HG03521 (cell line): ENCODE measurements around the gene SF3B1.
"Not testable (repeated sequence)": the region's sequence is repeated elsewhere in the genome, so short reads cannot be mapped to it uniquely, and the experiment has no call there.

Experiments
- ATAC-seq: cut with Tn5 transposase; IDR thresholded peaks from one replicate; pipeline ENCODE4 v1.9.1; 2021; ENCODE audit warnings: mild to moderate bottlenecking, moderate library complexity; ENCODE audit not compliant: unreplicated experiment

SF3B1 gene

DNA sequence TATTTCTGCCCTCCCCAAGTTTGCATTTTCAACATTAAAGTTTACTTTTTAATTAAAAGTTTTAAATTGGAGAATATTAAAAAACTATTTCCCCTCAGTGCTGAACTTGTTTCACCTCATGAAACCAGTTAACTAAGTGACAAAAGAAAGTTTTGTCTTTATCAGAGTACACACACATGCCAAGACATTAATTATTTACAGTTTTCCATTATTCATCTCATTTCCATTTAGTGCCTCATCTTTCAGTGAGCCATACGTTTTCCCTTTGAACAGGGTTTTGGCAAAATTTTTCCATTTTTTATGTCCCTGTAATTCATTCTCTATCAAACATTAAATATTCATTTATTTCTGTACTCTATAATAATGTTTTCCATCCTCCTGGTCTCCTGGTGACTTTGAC is 53.2 kb downstream of the SF3B1 start:
- ATAC-seq: no peak

DNA sequence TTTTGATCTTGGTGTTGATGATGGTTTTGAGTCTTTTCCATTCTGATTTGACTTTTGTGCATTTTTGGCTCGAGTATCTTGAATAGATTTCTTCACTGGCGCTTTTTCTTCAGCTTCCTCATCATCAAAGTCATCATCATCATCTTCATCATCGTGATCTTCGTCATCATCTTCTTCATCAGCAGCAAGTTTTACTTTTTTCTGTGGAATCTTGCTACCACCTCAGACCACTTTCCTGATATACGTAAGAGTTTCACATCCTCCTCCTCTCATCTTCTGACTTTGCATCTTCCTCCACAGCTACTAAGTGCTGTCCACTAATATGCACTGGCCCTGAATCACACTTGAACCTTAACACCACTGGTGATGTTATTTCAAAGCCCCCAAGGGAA is 54.9 kb downstream of the SF3B1 start:
- ATAC-seq: not testable (repeated sequence)

DNA sequence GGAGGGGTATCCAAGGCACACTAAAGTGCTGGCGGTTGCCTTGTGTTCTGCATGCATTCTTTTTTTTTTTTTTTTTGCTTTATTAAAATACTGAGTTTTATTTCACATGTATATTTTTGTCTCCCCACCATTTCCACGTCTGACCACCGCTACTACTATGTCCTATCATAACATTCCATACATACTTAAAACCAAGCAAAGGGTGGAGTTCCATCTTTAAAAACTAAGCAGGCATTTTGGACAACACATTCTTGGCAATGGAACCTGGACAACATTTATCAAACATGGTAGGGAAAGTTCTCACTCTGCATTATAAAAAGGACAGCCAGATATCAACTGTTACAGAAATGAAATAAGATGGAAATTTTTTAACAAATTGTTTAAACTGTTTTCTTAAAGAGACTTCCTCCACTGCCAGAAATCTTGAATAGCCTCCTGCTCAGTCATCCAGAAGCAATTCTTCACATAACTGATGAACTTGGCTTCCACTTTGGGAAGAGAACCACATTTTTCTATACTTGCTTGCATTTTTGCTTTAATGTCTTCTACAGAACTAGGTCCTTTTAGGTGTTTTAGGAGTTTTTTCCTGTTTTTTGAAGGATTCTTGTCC is 55.4 kb downstream of the SF3B1 start:
- ATAC-seq: not testable (repeated sequence)

DNA sequence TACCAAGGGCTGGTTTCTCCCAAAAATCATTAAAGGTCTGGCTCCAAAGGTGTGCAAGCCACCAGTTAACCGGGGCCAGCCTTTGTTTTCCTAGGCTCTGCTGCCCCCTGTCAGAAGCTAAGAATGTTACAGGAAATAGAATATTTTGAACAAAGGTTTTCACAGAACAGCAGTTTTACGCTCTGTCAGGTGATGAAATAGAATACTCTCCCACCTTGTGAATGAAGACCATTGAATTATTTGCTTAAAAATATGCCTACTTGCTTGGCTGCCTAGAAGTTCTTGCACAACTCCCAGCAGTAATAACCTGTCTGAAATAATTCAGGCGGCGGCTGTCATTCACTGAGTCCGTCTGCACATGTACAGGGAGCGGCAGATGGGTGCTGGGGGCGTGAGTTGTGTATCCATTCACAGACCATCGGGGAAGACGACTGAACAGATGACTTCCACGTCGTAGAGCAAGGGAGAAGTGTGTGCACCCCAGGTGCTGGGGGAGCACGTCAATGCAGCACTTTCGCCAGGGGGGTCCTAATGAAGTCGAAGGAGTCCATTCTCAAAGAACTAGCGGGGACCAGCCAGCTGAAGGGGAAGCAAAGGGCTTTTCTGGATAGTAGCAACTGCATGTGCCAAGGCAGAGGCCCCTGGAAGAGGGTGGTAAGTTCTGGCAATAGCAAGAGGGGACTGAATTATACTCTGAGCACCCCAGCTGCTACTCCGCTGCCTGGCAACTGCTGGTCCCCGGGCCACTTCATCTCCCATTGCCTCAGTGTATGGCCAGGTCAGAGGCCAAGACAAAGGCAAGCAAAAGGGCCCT is 56.1 kb downstream of the SF3B1 start:
- no peak for ATAC-seq

DNA sequence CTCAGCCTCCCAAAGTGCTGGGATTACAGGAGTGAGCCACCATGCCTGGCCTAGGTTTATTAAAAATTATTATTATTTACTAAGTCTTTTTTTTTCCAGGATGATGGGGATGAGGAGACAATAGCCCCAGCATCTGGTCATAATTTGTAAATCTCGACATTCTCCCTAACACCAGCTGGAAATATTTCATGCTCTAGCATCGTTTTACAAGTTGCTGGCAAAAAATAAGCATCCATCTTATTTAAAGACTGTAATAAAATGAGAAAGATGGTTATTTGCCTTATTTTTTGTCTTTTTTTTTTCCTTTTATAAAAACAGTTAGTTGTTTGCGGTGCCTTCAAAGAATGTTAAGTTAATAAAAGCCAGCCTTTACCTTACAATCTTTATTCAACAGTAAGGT is 56.7 kb downstream of the SF3B1 start:
- ATAC-seq: no peak

DNA sequence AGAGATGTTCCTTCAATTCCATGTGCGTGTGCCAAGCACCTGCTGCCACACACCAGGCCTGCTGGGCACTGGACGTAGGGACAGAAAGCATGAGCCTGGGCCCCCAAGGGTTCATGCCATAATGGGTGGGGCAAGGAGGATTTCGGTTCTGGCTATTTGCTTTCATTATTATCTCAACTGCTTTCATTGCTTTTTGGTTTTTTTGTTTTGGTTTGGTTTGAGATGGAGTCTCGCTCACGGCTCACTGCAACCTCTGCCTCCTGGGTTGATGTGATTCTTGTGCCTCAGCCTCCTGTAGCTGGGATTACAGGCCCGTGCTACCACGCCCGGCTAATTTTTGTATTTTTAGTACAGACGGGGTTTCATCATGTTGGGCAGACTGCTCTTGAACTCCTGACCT is 57.2 kb downstream of the SF3B1 start:
- no peak for ATAC-seq

DNA sequence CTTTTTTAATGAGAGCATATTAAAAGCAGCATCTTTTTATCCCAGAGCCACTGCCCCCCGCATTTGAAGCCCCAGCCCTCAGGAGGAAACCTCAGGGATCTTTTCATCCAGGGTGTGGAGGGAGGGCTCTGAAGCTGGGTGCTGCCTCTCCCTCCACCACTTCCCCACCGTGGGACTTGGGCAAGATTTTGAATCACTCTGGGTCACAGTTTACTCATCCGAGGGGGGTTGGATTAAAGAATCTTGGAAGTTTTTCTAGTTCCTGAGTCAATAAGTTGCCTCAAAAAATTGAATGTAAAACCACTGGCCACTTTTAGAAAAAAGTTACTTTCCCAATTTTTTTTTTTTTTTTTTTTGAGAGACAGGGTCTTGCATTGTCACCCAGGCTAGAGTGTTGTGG is 62.2 kb downstream of the SF3B1 start:
- no peak for ATAC-seq

DNA sequence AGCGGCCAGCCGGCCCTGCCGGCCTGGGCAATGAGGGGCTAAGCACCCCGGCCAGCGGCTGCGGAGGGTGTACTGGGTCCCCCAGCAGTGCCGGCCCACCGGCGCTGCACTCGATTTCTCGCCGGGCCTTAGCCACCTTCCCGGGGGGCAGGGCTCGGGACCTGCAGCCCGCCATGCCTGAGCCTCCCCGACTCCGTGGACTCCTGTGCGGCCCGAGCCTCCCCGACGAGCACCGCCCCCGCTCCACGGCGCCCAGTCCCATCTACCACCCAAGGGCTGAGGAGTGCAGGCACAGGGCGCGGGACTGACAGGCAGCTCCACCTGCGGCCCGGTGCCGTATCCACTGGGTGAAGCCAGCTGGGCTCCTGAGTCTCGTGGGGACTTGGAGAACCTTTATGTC is 64.2 kb downstream of the SF3B1 start:
- ATAC-seq: not testable (repeated sequence)

DNA sequence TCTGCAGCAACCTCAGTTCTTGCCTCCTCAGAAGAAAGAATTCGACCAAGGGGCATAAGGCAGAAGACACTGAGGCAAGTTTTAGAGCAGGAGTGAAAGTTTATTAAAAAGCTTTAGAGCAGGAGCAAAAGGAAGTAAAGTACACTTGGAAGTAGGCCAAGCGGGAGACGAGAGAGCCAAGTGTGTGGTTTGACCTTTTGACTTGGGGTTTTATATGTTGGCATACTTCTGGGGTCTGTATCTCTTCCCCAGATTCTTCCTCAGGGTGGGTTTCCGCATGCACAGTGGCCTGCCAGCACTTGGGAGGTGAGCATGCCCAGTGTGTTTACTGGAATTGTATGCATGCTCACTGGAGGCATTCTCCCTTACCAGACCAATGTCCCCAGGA is 64.9 kb downstream of the SF3B1 start:
- ATAC-seq: no peak

DNA sequence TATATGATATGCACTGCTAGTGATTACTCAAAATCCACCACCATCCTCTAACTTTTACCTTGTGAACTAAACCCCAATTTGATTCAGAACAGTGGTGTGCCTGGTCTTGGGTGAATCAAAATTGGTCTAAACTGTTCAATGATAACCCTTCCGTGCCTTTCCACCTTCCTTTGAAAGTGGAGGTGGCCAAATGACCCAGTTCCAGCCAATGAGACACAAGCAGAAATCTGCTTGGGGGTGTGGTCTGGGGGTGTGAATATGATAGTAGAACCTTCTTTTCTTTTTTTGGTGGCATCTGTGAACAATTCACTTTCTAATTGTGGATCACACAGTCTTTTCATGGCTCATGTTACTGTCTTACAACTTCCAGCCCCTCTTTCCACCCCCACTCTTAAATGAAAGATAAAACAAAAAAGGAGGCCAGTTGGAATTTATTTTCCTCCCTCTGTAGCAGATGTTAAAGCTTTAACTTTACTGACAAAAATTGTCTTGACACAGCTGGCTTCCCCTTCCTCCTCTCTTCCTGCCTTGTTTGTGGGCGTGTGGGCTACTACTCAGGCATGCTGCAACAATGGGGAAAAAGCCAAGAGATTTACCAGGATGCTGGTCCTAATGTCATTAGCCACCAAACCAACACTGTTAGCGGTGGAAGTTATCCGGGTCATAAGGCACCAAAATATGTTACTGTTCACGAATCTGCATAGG is 65.4 kb downstream of the SF3B1 start:
- no peak for ATAC-seq

DNA sequence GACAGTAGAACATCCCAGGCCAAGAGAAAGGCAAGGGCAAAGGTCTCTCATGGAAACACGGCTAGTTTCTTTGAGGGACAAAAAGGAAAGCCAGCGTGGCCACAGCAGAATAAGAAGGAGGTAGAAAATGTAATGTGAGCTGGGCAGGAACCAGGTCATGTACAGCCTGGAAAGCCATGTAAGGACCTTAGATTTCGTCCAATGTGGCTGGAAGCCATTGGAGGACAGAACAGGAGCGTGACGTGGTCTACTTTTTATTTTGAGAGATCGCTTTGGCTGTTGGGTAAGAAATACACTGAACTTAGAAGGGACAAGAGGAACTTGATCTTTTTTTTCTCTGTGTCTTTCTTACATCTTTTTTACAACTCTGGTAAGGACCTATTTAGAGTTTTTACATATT is 66.4 kb downstream of the SF3B1 start:
- no peak for ATAC-seq

DNA sequence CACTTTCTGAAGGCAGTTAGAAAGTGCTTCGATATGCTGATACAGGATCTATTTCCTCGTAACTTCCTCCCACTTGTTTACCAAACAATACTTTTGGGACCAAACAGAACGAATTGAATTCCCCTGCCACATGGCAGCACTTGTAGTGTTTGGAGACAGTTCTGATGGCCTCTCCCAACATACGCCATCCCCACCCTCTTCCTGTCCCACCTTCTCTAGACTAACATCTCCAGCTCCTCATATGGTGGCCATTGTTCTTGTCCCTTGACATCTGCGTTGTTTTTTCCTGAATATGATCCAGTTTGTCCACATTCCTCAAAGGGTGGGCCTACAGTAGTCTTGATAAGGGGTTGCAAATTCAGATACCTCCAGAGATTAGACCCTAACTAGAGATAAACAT is 70.8 kb downstream of the SF3B1 start:
- ATAC-seq: no peak

DNA sequence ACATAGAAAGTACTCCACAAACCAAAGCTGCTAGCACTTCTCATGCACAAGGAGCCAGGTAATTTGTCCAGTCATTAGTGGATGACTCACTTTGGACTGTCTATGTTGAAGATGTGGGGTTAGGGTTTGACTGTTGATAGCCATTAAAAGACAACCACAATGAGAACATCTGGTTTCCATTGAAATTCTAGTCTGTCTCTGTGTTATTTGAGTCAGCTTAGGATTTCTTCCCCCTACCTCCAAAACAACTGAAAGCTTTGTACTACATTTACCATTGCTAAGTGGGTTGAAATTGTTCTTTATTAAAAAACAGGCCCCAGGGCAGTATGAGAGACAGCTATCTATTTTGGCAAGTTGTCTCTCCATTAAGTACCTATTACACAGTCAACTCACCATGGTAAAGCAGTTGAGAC is 74.1 kb downstream of the SF3B1 start:
- peak; percentile 65 for ATAC-seq

DNA sequence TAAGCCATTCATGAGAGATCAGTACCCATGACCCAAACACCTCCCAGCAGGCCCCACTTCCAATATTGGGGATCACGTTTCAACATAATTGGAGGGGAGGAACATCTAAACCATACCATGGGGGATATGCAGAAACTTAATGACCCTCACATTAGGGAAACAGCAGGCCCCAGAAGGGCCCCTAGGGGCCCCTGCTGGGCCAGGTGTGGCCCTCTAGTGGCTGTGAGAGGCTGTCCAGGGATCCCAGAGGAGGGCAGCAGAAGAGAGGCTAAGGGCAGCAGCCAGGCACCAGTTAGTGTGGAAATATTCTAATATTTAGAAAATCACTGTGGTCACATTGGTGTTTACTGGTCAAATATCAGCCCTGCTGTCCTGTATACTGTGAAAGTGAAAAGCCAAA is 75.0 kb downstream of the SF3B1 start:
- ATAC-seq: no peak

DNA sequence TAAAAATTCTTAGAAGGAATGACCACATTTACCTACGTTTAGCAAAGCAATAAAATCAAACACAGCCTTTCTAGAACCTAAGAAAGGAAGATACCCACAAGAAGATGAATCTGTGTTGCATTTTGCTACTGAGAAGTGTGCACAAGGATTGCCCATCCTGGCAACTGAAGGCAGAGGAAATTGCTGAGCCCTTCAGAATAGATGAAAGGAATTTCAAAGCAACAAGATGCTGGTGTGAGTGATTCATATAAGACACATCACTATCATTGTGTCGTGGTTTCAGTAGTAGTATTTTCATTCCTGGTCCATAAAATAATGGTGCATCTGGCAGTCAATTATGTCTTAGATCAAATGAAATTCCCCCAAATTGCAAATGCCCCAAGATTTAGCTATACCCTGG is 75.9 kb downstream of the SF3B1 start:
- ATAC-seq: no peak

DNA sequence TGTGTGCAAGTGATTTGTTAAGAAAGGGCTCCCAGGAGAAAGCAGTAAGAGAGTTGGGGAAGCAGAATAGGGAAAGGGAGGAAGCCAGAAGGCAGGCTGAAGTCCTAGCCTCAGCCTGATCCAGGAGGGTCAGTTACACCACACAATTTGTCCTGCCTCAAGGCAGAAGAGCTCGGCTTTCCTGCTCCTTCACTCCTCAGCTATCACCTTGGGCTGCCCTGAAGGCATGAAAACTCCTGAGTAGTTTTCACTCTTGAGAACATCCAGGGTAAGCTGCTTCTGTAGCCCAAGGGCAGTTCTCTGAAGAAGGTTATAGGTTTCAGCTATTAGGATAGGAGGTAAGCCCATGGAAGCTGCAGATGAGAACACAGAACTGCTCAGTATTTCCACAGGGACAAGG is 76.8 kb downstream of the SF3B1 start:
- ATAC-seq: no peak

DNA sequence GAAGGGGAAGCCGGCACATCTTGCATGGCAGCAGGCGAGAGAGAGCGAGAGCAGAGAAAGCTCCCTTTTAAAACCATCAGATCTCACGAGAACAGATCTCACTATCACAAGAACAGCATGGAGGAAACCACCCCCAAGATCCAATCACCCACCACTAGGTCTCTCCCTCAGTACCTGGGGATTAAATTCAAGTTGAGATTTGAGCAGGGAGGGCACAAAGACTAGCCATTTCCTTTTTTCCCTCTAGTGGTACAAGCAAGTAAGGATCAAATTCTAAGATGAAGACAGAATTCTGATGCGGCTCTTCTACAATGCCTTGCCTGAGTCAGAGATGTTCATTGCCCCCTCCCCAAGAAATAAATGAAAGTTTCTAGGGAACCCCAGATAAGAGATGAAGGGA is 78.7 kb downstream of the SF3B1 start:
- ATAC-seq: no peak

DNA sequence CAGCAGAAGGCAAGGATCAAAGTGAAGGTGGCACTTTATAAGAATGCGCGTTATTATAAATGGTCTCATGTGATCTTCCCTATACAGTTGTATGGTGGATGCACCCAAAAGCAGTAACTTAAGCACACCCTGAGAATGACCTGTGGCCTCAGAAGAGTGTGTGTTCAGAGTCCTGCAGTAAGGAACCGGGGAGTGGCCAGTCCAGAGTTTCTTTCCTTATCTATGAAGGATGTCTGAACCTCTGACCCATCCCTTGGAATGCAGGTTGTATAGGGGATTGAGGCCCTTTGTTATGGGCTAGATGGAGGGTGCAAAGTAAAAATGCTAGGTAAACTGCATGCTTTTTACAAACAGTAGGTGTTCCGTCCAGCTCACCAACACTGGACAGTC is 80.7 kb downstream of the SF3B1 start:
- no peak for ATAC-seq

DNA sequence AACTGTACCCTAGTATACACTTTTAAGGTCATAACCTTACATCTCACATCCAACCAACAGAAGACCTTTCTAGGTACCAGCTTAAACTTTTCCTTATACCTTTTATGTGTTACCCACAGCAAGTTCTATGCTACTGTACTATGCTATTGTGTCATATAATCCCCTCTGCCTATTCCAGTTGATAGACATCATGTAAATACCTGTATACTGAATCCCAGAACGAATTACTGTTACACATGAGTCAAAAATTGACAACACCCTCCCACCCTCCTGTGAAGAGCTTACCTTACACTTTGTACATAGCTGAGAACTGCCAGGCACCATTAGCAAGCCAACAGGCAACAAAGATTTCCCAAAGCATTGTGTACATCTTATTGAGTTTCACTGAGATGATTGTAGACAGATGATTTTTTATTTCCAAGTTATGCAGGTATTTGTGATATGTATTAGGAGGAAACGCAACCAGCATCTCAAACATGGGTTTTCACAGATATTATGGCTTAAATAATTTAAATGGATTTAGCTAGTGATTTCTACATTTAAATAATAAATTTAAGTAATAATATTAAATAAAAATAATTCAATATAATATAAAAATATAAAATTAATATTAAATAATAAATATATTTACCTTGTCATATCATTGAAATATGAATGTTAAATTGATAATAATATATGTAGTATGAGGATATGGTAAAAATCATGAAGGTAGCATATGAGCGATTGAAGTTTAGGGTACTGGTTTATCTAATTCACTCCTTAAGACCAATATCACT is 81.2 kb downstream of the SF3B1 start:
- ATAC-seq: no peak

DNA sequence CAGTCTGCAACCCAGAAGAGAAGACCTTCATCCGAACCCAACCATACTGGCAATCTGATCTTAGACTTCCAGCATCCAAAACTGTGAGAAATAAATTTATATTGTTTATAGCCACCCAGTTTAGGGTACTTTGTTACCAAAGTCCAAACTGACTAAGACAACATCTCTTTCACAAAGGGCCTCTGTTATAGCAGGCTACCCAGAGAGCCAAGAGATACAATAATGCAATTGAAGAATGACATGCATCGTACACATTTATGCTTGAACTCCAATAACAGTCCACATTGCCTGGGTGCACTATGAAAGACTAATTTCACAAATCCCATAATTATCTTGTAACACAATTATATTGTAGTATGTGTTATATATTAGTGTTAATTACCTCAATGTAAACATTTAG is 85.1 kb downstream of the SF3B1 start:
- no peak for ATAC-seq

DNA sequence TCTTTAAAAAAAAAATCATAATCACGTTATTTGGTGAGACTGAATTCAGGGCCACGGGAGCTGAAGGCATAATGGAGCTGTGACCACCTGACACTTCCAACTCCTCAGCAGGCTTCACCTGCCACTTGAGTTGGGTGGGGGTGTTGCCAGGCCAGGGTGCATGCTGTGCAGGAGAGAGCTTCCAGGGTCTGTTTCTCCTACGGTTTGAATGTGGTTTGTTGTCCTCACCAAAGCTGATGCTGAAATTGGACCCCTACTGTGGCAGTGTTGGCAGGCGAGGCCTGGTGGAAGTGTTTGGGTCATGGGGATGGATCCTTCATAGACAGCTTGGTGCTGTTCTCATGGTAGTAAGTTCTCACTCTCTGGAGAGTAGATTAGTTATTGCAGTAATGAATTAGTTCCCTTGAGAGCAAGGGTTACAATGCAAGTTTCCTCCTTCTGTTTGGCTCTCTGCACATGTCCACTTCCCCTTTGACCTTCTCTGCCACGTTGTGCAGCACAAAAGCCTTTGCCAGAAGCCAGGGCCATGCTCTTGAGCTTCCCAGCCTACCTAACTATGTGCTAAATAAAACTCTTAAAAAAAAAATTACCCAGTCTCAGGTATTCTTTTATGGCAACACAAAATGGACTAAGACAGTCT is 86.0 kb downstream of the SF3B1 start:
- ATAC-seq: no peak
